Hepatocyte (in vitro differentiated cells): ENCODE results near the gene KRTAP9-9. TPM values are rescaled to one million over a fixed set of nuclear protein-coding genes. Genes with fewer than 3 reads are reported as not detected.
"Not testable (repeated sequence)": the region's sequence is repeated elsewhere in the genome, so short reads cannot be mapped to it uniquely, and the experiment has no call there.

Experiments
- DNase-seq: peaks from one replicate; pipeline ENCODE4 v3.0.0-alpha.2; 2016; ENCODE audit warnings: low spot score
- H2AFZ ChIP-seq: fragments of 200-600 bp; sonication (generic); 2 replicates; pipeline ENCODE4 v1.6.0; 2016; ENCODE audit warnings: antibody characterized with exemption, mild to moderate bottlenecking
- H3K27ac ChIP-seq: fragments of 200-600 bp; sonication (generic); 2 replicates; pipeline ENCODE4 v1.5.1; 2016; ENCODE audit warnings: mild to moderate bottlenecking
- H3K27me3 ChIP-seq: fragments of 200-600 bp; sonication (generic); 2 replicates; pipeline ENCODE4 v1.6.1; 2016
- H3K36me3 ChIP-seq: fragments of 200-600 bp; sonication (generic); replicated peaks from 2 replicates; pipeline ENCODE4 v1.5.1; 2016; ENCODE audit warnings: low read depth; ENCODE audit not compliant: insufficient read depth
- H3K4me1 ChIP-seq: fragments of 200-600 bp; sonication (generic); 2 replicates; pipeline ENCODE4 v1.5.1; 2016; ENCODE audit warnings: mild to moderate bottlenecking, moderate library complexity; ENCODE audit not compliant: insufficient read depth
- H3K4me2 ChIP-seq: fragments of 200-600 bp; sonication (generic); 2 replicates; pipeline ENCODE4 v1.6.0; 2016
- H3K4me3 ChIP-seq: fragments of 200-600 bp; sonication (generic); 2 replicates; pipeline ENCODE4 v1.5.1; 2016; ENCODE audit warnings: mild to moderate bottlenecking
- H3K79me2 ChIP-seq: fragments of 200-600 bp; sonication (generic); 2 replicates; pipeline ENCODE4 v1.6.0; 2017; ENCODE audit warnings: mild to moderate bottlenecking
- H3K9me2 ChIP-seq: fragments of 200-600 bp; sonication (generic); replicated peaks from 2 replicates; pipeline ENCODE4 v1.6.0; 2017; ENCODE audit warnings: mild to moderate bottlenecking; ENCODE audit not compliant: insufficient read depth
- H3K9me3 ChIP-seq: fragments of 200-600 bp; sonication (generic); 2 replicates; pipeline ENCODE4 v1.5.1; 2016; ENCODE audit warnings: low read depth, mild to moderate bottlenecking
- H4K20me1 ChIP-seq: fragments of 200-600 bp; sonication (generic); 2 replicates; pipeline ENCODE4 v1.6.0; 2016; ENCODE audit warnings: mild to moderate bottlenecking; ENCODE audit not compliant: insufficient read depth, poor library complexity, severe bottlenecking
- CTCF ChIP-seq: fragments of 200-600 bp; sonication (generic); IDR thresholded peaks from 2 replicates; pipeline ENCODE4 v1.5.1; 2016; ENCODE audit warnings: antibody characterized with exemption, mild to moderate bottlenecking; ENCODE audit not compliant: poor library complexity
- EZH2 ChIP-seq: fragments of 200-600 bp; sonication (generic); IDR thresholded peaks from 2 replicates; pipeline ENCODE4 v1.6.1; 2016; ENCODE audit warnings: antibody characterized with exemption, mild to moderate bottlenecking, borderline replicate concordance
- EZH2phosphoT487 ChIP-seq: fragments of 200-600 bp; sonication (generic); IDR thresholded peaks from one replicate; pipeline ENCODE4 v1.6.1; 2018; ENCODE audit warnings: antibody characterized with exemption, mild to moderate bottlenecking, low read depth, moderate library complexity; ENCODE audit not compliant: unreplicated experiment, severe bottlenecking
- WGBS: methylation state at CpG from one replicate; pipeline ENCODE4 v1.1.6; 2016; ENCODE audit warnings: low lambda C conversion rate; ENCODE audit errors: missing lambda C conversion rate; 5-methylcytosine and 5-hydroxymethylcytosine counted together
- polyA plus RNA-seq: library from polyadenylated mRNA; unstranded; fragments of >200 nt; fragmentation: Nextera tagmentation; extraction: Ambion mirVana; gene quantifications from 2 replicates; pipeline ENCODE4 v1.2.1, GENCODE V29; 2016
- total RNA-seq: library from RNA; depleted of rRNA; stranded (reverse); fragments of >200 nt; gene quantifications from 2 replicates; pipeline ENCODE4 v1.2.3, GENCODE V29; 2014

Gene KRTAP9-9
- total and polyA plus RNA-seq, 2 experiments from 2014 or later = not detected

DNA sequence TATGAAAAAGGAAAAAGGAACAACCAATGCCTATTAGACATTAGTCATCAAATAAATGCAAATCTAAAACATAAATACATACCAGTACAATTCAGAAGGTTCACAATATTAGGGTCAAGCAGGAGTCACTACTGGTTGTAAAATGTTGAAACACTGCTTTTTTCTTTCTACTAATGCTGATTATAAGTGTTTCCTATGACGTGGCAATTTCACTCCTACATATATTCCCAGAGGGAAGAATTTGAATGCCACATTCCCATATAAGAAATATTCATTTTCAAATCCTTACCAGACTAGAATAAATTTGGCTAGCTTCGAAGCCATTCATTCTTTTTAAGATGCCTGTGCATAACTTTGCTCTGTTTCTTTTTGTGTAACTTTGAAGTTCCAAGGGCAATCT, 31.4 kb upstream of the KRTAP9-9 start:
- H4K20me1 ChIP-seq = no peaks in the 10 kb centered on the region
- peaks cover 6% of the 10 kb centered on the region for H3K27me3 ChIP-seq
- no peaks in the 10 kb centered on the region for H3K36me3 ChIP-seq
- 89% methylated on average over 2 of the region's 2 CpGs for WGBS
- DNase-seq = no peak
- no peaks in the 10 kb centered on the region for H3K9me2 ChIP-seq
- TF ChIP-seq EZH2 (no peak), EZH2phosphoT487 (no peak), CTCF (no peak)
- no peak overlapping the region for H2AFZ ChIP-seq
- no peak overlapping the region for H3K4me2 ChIP-seq
- H3K27ac ChIP-seq = no peak overlapping the region
- no peak overlapping the region for H3K4me3 ChIP-seq
- no peaks in the 10 kb centered on the region for H3K9me3 ChIP-seq
- no peaks in the 10 kb centered on the region for H3K4me1 ChIP-seq
- no peaks in the 10 kb centered on the region for H3K79me2 ChIP-seq

GRCh38 chr17:41226051-41226450, 29.1 kb upstream of the KRTAP9-9 start:
- TF ChIP-seq EZH2phosphoT487 (no peak), EZH2 (no peak), CTCF (no peak)
- WGBS = 95% methylated on average over 6 of the region's 6 CpGs
- no peaks in the 10 kb centered on the region for H4K20me1 ChIP-seq
- no peaks in the 10 kb centered on the region for H3K9me2 ChIP-seq
- no peaks in the 10 kb centered on the region for H3K79me2 ChIP-seq
- no peaks in the 10 kb centered on the region for H3K36me3 ChIP-seq
- H3K4me1 ChIP-seq = no peaks in the 10 kb centered on the region
- no peak for DNase-seq
- no peak overlapping the region for H3K4me2 ChIP-seq
- no peak overlapping the region for H3K27ac ChIP-seq
- H3K9me3 ChIP-seq = no peaks in the 10 kb centered on the region
- peaks cover 11% of the 10 kb centered on the region for H3K27me3 ChIP-seq
- H2AFZ ChIP-seq = no peak overlapping the region
- H3K4me3 ChIP-seq = no peak overlapping the region

DNA sequence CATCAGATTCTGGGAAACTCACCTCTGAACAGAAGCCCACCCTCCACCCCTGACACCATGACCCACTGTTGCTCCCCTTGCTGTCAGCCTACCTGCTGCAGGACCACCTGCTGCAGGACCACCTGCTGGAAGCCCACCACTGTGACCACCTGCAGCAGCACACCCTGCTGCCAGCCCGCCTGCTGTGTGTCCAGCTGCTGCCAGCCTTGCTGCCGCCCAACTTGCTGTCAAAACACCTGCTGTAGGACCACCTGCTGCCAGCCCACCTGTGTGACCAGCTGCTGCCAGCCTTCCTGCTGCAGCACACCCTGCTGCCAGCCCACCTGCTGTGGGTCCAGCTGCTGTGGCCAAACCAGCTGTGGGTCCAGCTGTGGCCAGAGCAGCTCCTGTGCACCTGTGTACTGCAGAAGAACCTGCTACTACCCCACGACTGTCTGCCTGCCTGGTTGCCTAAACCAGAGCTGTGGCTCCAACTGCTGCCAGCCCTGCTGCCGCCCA, 28.5 kb upstream of the KRTAP9-9 start, which contains the start of gene KRTAP9-2:
Gene KRTAP9-2, plus strand, starts transcription at position 51 of the 498 bp plus-strand sequence. Its CDS starts 7 bp downstream, at position 58.
- H3K4me1 ChIP-seq, H3K9me3 ChIP-seq, H3K4me3 ChIP-seq, H2AFZ ChIP-seq, H3K79me2 ChIP-seq, DNase-seq, H3K27ac ChIP-seq, H3K9me2 ChIP-seq, H3K36me3 ChIP-seq, H3K4me2 ChIP-seq, H4K20me1 ChIP-seq: not testable (repeated sequence)
- peaks cover 11% of the 10 kb centered on the region for H3K27me3 ChIP-seq
- WGBS = 65% methylated on average over 3 of the region's 4 CpGs

GRCh38 chr17:41230094-41230493, 25.1 kb upstream of the KRTAP9-9 start:
- H3K9me2 ChIP-seq = no peaks in the 10 kb centered on the region

More at GRCh38 chr17:41230094-41230493, 25.1 kb upstream of the KRTAP9-9 start:
- no peaks in the 10 kb centered on the region for H4K20me1 ChIP-seq
- H3K27ac ChIP-seq = no peak overlapping the region
- no peak for DNase-seq
- no peaks in the 10 kb centered on the region for H3K36me3 ChIP-seq
- H3K4me1 ChIP-seq = no peaks in the 10 kb centered on the region
- TF ChIP-seq EZH2 = no peak
- TF ChIP-seq CTCF = no peak
- TF ChIP-seq EZH2phosphoT487 = no peak
- no peak overlapping the region for H2AFZ ChIP-seq
- no peak overlapping the region for H3K4me2 ChIP-seq
- no peaks in the 10 kb centered on the region for H3K9me3 ChIP-seq
- peaks cover 28% of the 10 kb centered on the region for H3K27me3 ChIP-seq
- H3K79me2 ChIP-seq = no peaks in the 10 kb centered on the region
- no peak overlapping the region for H3K4me3 ChIP-seq
